ENCODE results near the gene RARRES2. TPM values are rescaled to one million over a fixed set of nuclear protein-coding genes. Genes with fewer than 3 reads are reported as not detected.

Gene RARRES2
- polyA plus RNA-seq, 1 of the 3 experiments (the other 2 are of a cell fraction): 0.43 TPM

GRCh38 chr7:150342121-150342408 is 636 bp upstream of the RARRES2 start:
- CTCF ChIA-PET: interaction anchor here (1.1 to 1.9 kb wide), 2 partner anchors 12 to 80 kb away, joined by 3 to 5 read pairs; no protein-coding TSS in a partner anchor
- no peak for DNase-seq

More at GRCh38 chr7:150342121-150342408, 636 bp upstream of the RARRES2 start:
- no peaks in the 10 kb centered on the region for H3K9me2 ChIP-seq
- 92% methylated on average over 9 of the region's 9 CpGs for WGBS (ENCODE audit: low lambda C conversion rate)
- no peaks in the 10 kb centered on the region for H4K20me1 ChIP-seq (ENCODE audit: insufficient read depth)
- H3K4me1 ChIP-seq (ENCODE audit: control insufficient read depth in 1 of 2, insufficient read depth in 2 of 2, low read depth in 1 of 2, low read length in 1 of 2): no peaks in the 10 kb centered on the region; a peak in 1 of 4 replicates
- no peak overlapping the region for H3K4me2 ChIP-seq
- H3K9me3 ChIP-seq: no peaks in the 10 kb centered on the region
- no peak overlapping the region for H3K9ac ChIP-seq
- no peak for TF ChIP-seq MEF2A (IDR thresholded peaks at IDR 0.05; ENCODE audit: borderline replicate concordance, low read depth)
- TF ChIP-seq RAD21 (IDR thresholded peaks at IDR 0.05; ENCODE audit: low read length): no peak
- no peak for TF ChIP-seq TCF12 (IDR thresholded peaks at IDR 0.05)
- no peak for TF ChIP-seq EP300 (IDR thresholded peaks at IDR 0.05; ENCODE audit: borderline replicate concordance in 1 of 2, low read depth in 1 of 2, low read length in 1 of 2)
- no peak for TF ChIP-seq SIN3A (IDR thresholded peaks at IDR 0.05; ENCODE audit: borderline replicate concordance, low read depth, low read length)
- no peak for TF ChIP-seq FOXJ3 (CRISPR knock-in tag; IDR thresholded peaks at IDR 0.05)
- TF ChIP-seq NFIC (IDR thresholded peaks at IDR 0.05; ENCODE audit: borderline replicate concordance): no peak
- no peak for TF ChIP-seq IRF3 (IDR thresholded peaks at IDR 0.05; ENCODE audit: low read depth, low read length)
- no peak for TF ChIP-seq RXRA (IDR thresholded peaks at IDR 0.05; ENCODE audit: borderline replicate concordance, low read depth)
- TF ChIP-seq CHD2 (IDR thresholded peaks at IDR 0.05; ENCODE audit: low read length, partially characterized antibody): no peak
- no peak for TF ChIP-seq YY1 (IDR thresholded peaks at IDR 0.05; ENCODE audit: low read depth)
- no peak for TF ChIP-seq CTCF (IDR thresholded peaks at IDR 0.05)
- TF ChIP-seq ELF1 (IDR thresholded peaks at IDR 0.05): no peak
- TF ChIP-seq USF2 (IDR thresholded peaks at IDR 0.05; ENCODE audit: borderline replicate concordance, low read depth, low read length): no peak
- no peak for TF ChIP-seq PBX3 (IDR thresholded peaks at IDR 0.05)
- TF ChIP-seq POLR2AphosphoS5 (IDR thresholded peaks at IDR 0.05; ENCODE audit: low read depth, low read length): no peak
- TF ChIP-seq RCOR1 (IDR thresholded peaks at IDR 0.05; ENCODE audit: low read length): no peak
- no peak for TF ChIP-seq GATA2 (CRISPR knock-in tag; IDR thresholded peaks at IDR 0.05)
- H3F3A ChIP-seq (replicated peaks; ENCODE audit: insufficient read depth): no peaks in the 10 kb centered on the region
- POLR2A ChIA-PET: no interaction called here
- peaks cover 8% of the 10 kb centered on the region; the same call in 1 of the 2 replicates for H3K27me3 ChIP-seq (ENCODE audit: insufficient read depth)
- no peak overlapping the region for H3K27ac ChIP-seq (ENCODE audit: low read depth in 2 of 2, low read length in 1 of 2)
- no peaks in the 10 kb centered on the region for H3K79me2 ChIP-seq (ENCODE audit: insufficient read depth)
- no peak overlapping the region for H2AFZ ChIP-seq (ENCODE audit: low read depth)
- H3K36me3 ChIP-seq (replicated peaks in 1 of 2; ENCODE audit: control insufficient read depth in 1 of 2, insufficient read depth in 2 of 2, low read length in 1 of 2): no peaks in the 10 kb centered on the region
- H3K4me3 ChIP-seq (ENCODE audit: low read depth in 2 of 2, low read length in 1 of 2): no peak overlapping the region

Data from SK-N-SH (cell line).